Measurements from ENCODE around the gene AGTPBP1.
A peak's percentile ranks its signal among the peaks of the same experiment; 100 is the strongest.

AGTPBP1 gene

GRCh38 chr9:85536514-85536913 lies 205.2 kb downstream of the AGTPBP1 start:
- no peak for DNase-seq

GRCh38 chr9:85536076-85536475 lies 205.7 kb downstream of the AGTPBP1 start:
- no peak for DNase-seq

- DNase-seq = no peak
Measured at GRCh38 chr9:85534340-85534739, 207.4 kb downstream of the AGTPBP1 start.

- DNase-seq = no peak
Measured at GRCh38 chr9:85533538-85533937, 208.2 kb downstream of the AGTPBP1 start.

DNA sequence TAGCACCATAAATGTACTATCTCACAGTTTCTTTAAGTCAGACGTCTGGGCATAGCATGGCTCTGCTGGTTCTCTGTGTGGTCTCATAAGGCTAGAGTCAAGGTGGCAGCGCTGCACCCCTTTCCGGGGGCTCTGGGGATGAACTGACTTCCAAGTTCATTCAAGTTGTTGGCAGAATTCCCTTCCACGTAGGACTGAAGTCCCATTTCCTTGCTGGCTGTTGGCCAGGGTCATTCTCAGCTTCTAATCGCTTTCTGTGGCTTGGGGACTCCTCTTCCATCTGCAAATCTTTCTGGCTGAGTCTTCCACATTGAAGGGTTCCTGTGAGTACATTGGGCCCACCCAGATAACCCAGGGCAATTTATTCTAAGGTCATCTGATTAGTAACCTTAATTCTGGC lies 211.0 kb downstream of the AGTPBP1 start:
- no peak for DNase-seq

DNA sequence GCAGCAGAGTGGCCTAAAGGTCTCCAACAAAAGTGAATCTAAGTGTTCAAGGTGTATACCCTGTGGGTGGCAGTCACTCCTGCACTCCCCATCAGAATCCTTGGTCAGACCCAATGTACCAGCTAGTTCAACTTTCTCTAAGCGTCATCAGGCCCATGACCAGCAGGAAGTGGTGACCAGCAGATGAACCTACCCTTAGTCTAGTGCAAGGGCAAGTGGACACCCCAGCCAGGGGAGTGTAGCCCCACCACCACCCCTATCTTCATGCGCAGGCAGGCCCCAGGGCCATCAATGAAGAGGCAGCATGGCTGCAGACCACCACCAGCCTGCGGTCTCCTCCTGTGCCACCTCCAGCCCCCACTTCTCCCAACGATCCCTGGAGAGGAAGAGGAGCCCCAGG lies 213.1 kb downstream of the AGTPBP1 start:
- no peak for DNase-seq

DNA sequence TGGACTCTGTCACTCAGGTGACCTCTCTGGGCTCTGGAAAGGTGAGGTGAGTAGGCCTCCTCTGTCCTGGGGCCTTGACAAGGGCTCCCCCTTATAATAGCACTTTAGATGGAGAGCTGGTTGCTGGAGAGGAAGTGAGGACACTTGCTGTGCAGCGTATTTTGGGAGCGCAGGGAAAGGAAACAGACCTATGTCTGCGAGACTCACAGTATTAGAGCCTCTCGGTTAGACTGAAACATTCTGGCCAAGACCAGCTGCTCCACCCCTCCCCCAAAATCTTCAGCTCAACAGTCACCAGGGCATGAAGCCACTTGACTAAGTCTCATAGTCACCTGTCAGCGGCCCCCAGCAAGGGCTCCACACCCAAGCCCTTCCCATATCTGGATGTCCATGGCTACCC lies 213.6 kb downstream of the AGTPBP1 start:
- no peak for DNase-seq

- peak in 11 of 14 donors; percentile 17 to 75 (median 51) for DNase-seq
Measured at GRCh38 chr9:85527331-85528020, 214.3 kb downstream of the AGTPBP1 start.

DNA sequence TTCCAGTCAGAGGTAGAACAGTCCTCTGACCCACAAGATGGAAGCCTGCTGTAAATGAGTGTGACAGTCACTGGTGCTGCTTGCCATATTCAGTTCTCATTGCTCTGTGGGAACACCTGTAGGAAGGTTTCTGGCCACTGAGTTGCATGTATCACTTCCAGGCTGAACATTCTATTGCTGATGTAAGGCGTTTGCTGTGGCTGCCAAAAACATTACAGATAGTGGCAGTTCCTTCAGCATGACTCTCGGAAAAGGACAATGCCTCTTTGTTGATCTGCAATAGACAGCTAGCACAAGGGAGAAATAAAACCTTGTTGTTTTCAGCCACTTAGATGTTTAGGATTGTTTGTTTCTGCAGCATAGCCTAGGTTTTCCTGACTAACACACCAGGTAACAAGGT lies 217.2 kb downstream of the AGTPBP1 start:
- DNase-seq = peak in 6 of 14 donors; percentile 6 to 54 (median 28)

DNA sequence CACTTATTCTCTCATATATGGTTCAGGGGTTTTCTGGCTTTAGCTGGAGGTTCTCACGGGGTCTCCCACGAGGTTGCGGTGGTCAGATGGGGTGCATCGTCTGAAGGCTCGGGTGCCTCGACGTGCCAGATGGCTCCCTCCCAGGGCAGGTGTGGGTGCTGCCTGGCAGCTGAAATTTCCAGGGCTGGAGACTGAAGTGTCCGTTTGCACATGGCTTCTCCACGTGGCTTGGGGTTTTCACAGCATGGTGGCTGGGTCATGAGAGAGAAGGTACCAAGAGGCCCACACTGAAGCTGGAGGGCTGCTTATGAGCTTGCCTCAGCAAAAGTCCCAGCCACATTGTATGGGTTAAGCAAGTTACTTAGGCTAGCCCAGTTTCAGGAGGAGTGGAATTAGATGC lies 218.6 kb downstream of the AGTPBP1 start:
- DNase-seq = no peak

DNA sequence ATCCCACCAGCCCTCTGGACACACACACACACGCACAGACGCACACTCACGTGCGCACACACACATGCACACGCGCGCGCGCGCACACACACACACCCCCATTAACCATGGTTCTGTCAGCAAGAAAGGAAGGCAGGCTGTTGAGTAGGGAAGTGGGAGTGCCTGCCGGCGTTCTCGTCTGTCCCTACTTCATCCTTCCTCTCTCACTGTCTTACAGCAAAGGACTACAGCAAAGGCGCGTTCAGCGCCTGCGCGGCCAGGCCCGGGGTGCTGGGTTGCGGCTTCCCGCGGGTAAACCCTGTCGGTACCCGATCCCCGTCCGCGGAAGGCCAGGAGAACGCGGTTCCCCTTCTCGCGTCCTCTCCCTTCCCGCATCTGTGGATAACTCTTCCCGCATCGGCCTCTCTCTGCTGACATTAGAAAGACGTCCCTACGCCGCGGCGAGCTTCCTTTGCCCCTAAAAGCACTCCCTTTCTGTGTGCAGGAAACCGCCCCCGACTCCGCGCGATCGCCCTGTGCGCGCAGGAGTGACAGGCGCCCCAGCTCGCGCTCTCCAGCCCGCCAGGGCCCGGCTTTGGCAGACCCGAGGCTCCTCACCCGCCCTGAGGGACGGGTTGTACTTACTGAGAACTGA lies 219.2 kb downstream of the AGTPBP1 start:
- DNase-seq = peak in 2 of 14 donors; percentile 28 to 40

DNA sequence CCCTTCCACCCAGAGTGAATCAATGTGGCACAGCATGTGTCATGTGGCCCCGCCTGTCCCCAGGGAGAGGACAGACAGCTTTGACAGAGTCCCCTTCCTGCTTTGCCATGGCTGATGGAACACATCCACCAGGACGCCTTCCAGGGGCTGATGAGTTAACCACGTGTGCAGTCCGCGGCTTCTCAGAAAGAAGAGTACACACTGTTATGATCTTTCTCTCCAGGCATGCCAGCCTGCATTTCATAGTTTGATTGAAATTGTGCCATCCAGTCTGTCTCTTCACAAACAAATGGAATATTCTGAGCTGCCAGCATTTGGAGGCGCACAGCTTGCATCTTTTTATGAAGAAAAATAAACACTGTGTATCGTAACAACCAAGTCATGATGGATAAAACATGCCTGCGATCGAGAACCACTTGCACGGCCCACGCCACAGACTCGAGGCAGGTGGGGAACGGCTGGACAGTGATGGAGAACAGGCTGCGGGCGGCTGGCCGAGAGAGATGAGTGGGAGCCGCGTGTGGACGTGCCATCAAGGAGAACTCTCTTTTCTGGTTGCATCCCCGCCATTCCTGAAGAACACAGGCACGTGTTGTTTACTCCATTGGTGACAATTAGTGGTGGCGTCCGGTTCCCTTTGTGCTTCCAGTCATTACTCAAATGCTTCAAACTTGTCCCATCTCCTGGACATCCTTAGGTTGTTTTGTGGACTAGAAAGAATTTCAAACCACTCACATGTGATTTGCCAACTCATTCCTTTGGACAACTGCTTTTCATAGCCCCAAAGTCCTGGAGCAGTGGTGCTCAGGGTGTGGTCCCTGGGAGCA lies 220.2 kb downstream of the AGTPBP1 start:
- DNase-seq = peak in 6 of 14 donors; percentile 17 to 77 (median 56)

GRCh38 chr9:85516976-85517637 lies 224.6 kb downstream of the AGTPBP1 start:
- no peak for DNase-seq

DNA sequence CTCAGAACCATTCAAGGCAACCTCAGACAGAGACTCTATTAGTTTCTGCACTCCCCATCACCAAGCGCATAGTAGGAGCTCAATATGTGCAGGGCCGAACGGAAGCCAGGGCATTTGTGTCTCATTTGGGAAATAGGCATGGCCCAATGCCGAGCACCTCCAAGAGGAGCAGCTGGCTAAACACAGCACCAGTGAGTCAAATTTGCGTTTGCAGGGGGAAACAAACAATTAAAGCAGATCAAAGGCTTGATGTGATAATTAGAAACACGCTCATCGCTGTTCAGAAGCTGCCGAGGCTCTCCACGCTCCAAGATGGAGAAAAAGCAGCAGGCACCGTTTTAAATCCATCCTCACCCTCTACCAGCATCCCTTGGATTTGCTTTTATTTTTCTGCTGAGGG lies 225.3 kb downstream of the AGTPBP1 start:
- no peak for DNase-seq

DNA sequence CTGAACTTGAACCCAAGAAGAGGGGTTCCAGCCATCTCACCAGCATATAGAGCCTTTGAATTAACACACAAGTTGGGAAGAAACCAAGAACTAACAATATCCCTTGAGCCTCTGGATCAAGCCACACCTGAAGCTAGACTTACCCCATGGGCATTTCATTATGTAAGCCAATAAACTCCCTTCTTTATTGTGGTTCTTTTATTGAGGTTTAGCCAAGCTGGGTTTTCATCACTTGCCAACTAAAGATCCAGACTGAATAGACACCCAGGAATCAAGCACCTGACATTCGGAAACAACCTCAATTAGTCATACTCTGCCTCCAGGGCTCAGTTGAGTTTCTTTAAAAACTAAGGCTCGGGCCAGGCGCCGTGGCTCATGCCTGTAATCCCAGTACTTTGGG lies 226.7 kb downstream of the AGTPBP1 start:
- DNase-seq = no peak

DNA sequence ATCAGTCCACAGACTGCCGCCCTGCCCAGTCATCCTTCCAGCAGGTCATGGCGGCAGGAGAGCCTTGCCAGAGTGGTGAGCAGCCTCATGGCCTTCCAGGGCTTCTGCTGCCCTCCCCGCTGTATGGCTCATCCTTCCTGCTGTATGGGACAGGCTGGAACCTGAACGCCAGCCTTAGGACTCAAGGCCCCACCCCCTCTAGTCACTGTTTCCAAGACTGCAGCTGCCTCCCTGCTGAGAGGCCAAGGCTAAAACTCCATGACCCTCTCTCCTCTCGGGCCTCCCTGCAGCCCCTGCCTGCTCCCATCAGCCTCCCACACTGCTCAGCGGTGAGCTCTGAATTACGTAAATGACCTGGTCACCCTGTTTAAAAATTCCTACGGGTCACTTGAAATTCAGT lies 227.5 kb downstream of the AGTPBP1 start:
- DNase-seq = no peak

- DNase-seq = no peak
Measured at GRCh38 chr9:85511746-85512145, 230.0 kb downstream of the AGTPBP1 start.

DNA sequence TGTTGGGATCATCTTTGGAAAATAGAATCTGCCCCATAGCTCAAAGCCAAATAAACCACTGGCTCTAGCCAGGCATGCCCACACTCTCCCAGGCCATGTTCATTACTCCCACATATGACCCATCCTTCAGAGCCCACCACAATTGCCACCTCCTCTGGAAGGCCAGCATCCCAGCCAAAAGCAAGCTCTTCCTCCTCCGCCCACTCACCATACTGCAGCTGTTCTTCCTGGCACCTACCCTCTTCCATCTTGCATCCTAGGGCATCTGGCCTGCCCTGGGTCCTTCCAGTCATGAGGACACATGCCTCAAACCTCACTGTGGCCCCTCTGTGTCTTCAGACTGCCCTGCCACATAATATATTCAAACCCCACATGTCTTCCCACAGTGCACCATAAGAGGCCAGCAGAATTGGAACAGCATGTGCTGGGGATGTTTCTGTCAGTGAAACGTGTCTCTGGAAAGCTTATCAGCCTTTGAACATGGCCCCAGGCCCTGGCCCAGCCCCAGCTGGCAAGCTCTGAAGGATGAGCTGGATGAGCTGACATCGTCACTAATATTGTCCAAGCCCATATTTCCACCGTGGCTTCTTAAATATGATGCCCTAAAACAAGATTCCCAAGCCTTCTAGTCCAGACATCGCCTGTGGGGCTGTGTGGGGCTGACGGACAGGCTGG lies 230.8 kb downstream of the AGTPBP1 start:
- no peak for DNase-seq

DNA sequence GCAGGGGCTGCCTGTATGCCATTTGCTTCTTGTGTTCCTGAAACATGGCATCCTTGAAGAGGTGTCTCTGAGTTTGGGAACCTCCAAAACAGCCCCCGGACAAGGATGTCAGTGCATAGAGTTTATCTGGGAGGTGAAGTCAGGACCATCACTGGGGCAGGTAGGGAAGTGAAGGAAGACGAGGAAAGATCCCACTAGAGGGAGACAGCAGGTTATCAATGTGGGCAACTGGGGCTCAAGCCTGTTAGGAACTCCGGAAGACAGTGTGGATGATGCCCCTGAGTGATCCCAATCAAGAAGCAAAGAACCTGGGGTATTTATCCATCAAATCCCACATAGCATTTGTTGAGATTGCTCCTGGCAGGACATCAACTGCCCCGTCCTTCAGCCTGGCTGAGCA lies 233.1 kb downstream of the AGTPBP1 start:
- DNase-seq = no peak

GRCh38 chr9:85505612-85506011 lies 236.1 kb downstream of the AGTPBP1 start:
- DNase-seq = no peak

DNA sequence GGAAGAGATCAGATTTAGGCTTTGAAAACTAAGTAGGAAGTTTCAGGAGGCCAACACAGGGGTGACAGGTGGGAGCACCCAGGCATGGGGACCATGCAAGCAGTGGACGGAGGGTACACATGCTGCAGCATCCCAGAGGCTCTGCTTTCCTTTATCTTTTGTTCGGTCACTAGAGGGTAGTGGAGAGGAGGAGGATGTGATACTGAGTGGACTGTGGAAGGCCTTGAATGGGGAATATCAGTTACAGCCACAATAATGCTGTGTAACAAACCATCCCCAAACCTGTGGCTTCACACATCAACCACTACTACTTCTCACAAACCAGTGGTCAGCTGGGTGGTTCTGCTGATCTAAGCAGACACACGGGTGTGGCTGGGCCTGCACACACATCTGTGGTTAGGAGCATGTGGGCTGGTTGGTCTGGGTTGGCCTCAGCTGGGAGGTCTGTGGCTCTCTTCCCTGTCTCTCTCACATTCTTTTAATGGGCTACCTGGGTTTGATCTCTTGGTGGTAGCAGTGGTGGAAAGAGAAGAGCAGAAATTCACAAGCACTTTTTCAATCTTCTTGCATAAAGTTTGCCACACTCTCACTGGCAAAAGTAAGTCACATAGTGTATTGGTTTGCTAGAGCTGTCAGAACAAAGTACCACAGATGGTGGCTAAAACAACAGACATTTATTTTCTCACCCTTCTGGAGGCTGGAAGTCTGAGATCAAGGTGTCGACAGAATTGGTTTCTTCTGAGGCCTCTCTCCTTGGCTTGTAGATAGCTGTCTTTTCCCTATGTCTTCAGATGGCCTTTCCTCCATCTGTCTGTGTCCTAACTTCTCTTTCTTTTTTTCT lies 238.7 kb downstream of the AGTPBP1 start:
- DNase-seq = no peak

Data from C1 segment of cervical spinal cord (tissue), 14 donors.